GM19452 (cell line): ENCODE results near the gene LHFPL2.

Experiments
- ATAC-seq: cut with Tn5 transposase; IDR thresholded peaks from one replicate; pipeline ENCODE4 v1.9.1; 2021; ENCODE audit not compliant: unreplicated experiment

The LHFPL2 gene

DNA sequence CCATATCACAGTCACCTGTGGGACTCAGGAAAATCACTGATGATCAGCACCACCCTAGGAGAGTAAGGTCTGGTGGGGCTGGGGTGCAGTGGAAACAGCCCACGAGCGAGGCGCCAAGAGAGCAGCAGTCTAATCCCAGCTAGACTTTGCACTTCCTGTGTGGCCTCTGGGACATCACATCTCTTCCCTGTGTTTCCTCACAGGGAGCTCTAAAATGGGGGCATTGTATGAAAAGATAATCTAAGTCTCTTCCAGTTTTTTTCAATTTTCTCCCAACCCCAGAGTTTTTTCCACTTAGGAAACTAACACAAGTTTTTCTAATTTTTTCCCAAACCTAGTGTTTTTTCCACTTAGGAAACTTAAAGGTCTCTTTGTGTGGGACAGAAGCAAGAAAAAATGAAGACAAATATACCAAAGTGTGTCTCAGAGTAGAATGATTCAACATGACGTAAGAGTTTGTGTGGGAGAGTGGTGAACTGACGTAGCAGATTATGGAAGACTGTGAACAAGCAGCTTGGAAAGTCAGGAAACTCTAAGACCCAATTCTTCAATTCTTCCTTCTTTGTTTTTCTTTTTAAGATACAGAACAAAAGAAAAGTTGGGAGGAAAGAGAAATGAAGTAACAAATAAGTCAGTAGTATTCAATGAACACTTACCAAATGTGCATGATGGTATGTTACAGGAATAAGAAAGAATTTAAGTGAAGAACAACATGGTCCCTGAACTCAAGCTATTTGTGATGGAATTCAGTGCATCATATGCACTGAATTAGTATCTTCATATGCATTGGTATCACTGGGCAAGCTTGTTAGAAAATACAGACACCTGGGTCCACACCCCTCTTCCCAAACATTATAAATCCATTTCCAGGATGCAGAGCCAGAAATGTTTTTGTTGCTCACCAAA, 51.3 kb downstream of the LHFPL2 start:
- no peak for ATAC-seq

DNA sequence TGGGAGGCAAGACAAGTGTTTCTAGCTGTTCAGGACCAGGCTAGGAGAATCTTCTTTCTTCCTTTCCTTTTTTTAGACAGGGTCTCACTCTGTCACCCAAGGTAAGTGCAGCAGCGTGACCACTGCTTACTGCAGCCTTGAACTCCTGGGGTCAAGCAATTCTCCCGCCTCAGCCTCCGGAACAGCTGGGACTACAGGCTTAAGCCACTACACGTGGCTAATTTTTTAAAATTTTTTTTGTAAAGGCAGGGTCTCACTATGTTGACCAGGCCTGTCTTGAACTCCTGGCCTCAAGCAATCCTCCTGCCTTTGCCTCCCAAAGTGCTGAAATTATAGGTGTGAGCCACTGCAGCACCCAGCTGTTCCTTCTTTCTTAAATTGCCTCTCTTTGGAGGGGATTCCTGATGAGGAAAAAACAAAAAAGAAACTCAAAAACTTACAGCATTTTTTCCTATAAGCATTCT, 53.1 kb downstream of the LHFPL2 start:
- ATAC-seq, result no peak

DNA sequence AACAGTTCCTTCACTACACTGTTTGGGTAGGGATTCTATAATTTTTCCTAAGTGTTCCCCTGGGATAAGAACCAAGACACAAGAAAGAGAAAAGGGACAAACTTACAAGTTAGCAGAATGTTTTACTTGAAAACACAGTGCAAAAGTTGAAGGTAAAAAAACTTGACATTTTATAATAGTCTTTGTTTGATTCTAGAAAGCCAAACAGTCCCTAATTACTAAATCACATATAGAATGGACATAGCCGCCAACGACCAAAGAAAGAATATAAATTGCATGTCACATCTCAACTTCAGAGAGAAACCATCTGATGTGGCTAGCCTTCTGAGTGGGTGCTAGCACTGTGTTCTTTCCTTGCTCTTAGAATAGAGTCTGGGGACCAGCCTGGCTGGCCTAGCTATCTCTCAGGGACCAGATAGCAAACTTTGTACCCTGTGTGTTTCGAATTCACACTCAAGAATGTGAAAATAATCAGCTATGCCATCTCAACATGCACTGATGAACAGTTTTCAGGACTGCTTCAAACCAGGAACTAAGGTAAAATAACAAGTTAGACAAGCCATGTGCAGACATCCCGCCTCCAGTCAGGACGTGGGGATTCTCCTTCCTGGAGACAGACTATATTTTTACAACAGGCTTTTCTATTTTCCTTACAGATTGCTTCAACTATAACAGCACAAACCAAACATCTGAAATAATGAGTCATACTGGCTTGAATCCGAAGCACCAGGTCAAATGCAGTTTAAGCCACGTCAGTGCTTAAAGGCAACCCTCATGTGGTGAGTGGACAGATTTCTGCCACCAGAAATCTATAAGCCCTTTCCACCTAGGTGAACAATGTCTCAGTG, 53.7 kb downstream of the LHFPL2 start:
- ATAC-seq, result no peak

DNA sequence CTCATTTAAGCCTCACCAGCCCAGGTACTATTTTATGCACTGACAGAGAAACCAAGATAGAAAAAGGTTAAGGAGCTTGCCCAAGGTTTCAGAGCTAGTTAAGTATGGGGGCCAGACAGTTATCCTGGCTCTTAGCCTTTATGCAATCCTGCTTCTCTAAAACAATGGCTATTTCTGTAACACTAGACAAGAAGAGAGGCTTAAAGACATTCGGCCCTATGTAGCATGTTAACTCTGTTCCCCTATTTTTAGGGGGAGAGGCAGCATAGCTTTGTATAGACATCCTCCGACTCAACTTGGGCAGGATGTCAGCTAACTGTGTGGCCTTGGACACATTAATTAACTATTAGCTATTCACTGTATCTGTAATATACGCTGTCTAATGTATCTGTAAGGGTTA, 54.6 kb downstream of the LHFPL2 start:
- no peak for ATAC-seq

DNA sequence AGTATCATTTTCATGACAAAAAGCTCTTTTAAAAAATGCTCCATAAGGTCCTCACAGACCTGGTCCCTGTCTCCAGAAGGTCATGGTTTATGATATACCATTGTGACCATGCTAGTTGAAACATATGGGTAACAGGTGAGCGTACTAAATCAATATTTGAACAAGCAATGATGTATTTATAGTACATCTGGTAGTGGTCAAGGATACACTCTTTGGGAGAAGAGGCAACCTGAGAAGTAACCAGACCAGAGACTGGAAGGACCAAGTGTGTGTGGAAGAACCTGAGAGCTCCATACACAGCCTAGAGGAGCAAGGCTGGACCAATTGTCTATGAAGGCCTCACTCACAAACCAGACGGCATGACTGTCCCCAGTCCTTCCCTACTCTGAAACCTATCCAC, 55.1 kb downstream of the LHFPL2 start:
- no peak for ATAC-seq

DNA sequence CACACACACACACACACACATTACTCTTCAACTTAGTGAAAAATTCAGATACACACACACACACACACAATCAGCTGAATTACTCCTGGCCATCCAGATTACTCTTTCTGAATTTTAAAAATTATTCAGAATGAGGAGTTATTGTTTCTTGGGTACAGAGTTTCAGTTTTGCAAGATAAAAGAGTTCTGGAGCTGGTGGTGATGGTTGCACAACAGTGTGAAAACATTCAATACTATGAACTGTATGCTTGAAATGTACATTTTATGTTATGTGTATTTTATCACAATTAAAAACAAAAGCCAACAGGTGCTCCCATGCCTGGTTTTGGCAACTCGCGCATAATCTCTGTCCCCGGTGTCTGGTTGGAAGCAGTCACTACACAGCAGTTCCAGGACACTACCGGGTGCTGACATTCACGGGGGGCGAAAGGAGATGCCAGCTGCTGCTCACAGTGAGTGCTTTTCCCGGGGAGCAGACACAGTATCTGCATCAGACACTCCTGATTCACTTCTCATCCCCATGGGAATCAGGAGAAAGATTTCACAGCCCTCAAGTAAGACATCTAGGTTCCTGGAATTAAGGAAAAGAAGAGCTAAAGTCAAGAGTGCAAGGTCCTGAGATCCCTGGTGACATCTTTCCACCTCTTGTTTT, 55.7 kb downstream of the LHFPL2 start:
- no peak for ATAC-seq

DNA sequence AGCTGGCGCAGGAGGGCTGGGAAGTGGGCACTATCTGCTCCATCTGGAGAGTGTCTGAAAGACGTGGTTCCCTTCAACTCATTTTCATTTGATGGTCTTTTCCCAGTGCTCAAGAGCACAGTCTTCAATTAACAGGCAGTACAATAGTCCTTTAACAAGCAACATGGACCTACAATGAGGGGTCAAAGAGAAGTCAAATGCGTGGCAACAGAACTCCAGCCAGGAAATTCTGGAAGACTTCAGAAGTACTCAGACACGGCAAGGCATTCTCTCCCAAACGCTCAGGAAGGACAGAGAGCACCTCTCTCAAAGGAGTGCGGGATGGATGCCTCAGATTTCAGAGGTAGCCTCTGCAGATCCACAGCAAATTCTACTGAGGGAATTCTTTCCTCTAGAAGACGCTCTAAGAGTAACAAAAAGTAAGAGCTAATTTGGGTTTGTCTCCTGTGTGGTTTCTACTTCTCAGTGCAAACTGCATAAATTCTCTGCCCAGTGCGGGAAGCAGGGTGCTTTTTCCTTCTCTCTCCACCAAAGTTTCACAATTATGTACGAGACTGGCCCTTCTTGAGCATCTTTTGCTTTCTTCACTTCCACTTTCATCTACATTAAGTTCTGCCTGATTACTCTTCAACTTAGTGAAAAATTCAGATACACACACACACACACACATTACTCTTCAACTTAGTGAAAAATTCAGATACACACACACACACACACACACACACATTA, 56.4 kb downstream of the LHFPL2 start:
- no peak for ATAC-seq

DNA sequence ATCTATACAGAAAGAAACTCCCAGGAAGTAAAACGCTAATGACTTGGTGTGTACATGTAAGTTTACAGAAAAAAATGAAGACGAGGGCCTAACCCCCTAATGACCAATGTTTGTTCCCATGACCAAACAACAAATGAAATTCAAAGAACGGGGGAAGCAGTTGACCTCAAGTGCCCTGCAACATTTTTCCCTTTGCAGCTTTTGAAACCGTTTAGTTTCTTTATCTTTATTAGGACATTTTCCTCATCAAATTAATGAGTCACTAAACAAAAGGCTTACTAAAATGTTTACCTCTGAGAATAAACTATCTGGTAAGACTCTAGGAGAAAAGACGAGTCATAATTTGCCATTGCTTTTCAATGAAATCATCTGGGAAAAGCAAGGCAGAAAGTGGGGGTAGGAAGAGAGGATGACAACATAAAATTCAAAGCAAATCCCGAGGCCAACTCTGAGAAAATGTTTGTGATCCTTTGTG, 57.4 kb downstream of the LHFPL2 start:
- no peak for ATAC-seq

DNA sequence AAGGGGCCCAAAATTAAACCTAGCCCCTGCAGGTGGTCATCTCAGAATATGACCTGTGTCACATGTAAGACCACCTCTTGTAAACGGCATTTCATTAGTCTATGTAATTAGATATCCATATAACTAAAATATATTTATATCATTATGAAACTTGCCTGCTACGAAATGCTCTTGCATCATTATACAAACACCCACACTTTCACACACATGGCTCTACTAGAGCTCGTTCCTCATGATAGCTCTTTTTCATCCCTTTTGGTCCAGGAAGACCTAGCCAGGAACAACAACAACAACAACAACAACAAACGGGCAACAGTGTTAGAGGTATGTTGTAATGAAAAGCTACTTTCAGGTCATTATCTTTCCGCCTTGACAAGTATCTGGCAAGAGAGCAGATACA, 58.6 kb downstream of the LHFPL2 start:
- no peak for ATAC-seq

DNA sequence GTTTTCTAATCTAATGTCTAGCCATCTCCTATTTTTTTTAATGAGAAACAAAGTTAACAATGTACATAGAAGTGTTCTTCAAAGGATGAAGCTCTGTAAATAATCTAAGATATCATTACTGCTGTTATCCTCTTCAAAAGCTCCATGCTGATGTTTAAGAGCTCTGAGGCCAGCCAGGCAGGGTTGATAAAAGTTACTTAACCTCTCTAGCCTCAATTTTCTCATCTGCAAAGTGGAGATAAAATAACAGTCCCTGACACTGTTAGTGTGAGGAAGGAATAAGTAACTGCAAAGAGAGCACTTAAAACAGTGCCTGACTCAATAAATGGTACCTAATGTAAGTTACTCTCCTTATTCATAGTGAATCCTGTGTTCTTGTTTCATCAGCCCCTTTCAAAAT, 60.1 kb downstream of the LHFPL2 start:
- ATAC-seq, result no peak

DNA sequence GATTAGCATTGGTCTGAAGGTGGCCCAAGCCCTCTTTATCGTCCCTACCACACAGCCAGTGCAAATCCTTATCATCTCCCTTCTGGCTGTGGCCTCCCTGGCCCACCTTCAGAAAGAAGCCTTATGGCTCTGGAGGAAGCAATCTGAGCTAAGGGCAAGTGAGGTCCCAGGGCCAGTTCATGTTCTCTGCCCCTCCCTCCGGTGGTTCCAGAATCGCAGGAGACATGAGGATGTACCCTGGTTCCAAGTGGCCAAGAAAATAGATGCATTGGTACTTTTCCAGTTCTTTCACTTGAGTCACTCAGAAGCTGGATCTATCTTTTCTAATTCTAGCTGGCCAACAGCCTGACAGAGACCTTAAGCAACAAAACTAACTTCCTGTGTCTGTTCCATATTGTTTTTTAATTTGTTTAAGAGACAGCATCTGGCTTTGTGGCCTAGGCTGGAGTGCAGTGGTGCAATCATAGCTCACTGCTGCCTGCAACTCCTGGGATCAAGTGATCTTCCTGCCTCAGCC, 60.7 kb downstream of the LHFPL2 start:
- no peak for ATAC-seq

DNA sequence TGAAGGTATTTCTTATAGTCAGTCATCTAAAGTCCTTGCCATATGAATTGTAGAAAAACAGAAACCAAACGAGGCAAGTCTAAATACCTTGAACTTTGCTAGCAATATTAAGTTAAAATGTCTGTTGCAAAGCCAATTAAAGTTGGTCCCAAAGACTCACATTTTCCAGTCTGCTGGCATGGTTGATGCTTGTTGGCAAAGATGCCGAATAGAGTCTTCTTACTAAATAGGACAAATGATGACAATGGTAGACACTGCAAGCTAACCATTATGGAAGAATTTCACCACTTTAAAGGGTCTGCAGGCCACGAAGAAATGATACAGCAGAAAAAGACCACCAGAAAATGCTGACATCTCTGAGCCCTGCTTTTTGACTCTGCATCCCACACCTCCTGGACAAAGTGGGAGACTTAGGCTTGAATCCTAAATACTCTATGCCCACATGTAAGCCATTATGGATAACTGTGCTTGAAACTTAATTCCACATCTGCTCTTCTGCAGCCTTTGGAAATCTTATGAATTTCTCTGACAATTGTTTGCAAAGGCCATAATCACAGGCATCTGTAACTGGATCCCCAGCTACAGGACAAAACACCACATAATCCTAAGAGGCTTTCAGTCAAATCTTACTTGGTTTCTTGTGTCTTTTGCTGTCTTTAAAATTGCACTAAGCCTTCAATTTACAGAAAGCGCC, 61.3 kb downstream of the LHFPL2 start:
- ATAC-seq, result no peak

DNA sequence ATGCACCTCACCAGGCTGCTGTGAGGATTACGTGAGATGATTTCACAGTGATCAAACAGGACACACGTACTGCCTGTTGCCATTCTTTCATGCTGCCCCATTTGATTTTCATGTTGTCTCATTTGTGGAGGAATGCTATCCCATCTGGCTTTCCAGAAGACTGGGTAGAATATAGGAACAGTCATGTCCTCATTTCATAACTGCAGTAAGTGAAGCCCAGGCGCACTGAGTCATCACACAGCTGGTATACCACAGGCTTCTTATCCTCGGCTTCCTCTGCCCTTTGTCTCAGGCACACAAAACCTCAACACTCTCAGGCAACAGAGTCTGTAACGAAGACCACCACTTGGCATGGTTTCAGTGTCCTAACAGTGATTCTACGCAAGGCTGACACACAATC, 62.3 kb downstream of the LHFPL2 start:
- no peak for ATAC-seq

DNA sequence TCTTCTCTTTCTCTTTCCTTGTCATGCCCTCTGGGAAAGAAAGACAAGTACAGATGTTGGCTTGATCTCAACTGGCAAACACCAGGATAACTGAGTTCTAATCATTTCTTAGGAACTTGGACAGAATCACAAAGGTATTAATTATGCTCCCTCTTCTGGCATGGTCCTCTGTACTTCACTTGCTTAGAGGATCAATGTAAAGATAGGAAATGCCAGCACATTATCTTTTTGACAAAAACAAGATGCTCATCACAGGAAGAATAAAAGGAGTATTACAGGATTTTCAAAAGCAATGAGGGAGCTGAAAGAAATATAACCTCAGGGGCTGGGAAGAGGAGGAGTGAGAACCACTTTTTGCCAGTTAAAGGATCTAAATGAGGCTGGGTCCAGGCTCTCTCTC, 70.6 kb downstream of the LHFPL2 start:
- ATAC-seq, result no peak

DNA sequence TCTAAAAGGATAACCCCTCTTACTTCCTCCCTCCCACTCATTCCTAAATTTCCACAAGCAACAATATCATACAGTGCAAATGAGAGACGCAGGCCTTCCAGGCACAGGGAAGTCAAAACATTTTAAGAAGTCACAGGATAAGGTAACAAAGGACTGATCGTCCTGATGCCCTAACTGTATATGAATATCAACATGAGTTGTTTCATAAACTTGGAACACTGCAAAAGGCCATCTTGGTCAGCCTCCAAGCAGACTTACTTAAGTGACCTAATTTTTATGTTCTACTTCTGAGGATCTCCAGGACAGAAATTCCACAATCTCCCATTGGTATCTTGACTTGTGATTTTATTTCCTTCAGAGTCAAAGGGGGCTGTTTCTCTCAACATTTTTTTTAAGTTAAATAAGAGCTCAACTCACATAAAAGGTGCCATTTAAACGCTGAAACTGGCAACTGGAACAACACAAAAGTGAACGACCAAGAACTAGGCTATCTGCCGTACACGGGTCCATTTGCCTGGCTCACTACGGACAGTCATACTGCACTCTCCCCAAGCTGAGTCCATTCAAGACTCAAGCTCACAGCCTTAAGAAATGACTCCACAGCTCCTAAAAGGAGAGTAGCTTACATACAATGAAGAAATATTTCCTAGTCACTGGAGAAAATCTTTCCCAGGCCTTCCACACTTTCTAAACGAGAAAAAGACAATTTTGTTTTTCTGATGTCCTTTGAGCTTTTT, 71.3 kb downstream of the LHFPL2 start:
- ATAC-seq, result no peak

DNA sequence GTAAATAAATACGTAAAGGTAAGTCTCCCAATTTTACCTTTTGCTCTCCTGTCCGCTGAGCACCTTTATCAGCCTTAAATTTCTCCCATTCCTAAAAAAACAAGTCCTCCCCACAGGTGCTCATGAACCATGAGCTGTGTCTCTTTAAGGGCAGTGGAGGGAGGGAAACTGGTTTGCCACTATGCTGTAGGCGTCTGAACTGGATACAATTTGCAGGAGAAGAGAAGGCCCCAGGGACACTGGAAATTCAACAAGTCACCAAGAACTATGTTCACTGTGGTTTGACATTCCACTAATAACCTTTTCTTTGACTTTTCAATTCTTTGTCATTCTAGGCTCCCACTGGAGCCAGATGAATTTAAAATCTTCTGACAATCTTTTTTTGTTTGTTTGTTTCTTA, 72.2 kb downstream of the LHFPL2 start:
- ATAC-seq, result no peak

DNA sequence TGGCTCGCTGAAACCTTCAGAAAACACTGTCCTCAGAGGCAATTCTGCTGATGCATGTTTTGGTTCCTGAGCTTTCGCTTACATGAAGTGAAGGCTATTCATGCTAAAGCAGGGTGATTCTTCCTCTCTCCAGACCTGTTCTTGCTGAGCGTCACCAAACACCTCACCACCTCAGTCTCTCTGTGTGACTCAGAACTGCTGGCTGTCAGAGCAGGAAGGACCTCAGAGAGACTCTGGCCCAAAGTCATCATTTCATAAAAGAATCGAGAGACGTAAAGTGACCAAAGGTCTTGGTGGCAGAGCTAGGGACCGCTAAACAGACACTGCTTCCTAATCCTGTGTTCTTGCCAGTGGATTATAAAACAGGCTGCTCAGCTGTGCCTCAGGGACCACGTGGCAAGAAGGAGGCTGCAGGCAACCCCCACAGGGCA, 73.8 kb downstream of the LHFPL2 start:
- ATAC-seq, result no peak

DNA sequence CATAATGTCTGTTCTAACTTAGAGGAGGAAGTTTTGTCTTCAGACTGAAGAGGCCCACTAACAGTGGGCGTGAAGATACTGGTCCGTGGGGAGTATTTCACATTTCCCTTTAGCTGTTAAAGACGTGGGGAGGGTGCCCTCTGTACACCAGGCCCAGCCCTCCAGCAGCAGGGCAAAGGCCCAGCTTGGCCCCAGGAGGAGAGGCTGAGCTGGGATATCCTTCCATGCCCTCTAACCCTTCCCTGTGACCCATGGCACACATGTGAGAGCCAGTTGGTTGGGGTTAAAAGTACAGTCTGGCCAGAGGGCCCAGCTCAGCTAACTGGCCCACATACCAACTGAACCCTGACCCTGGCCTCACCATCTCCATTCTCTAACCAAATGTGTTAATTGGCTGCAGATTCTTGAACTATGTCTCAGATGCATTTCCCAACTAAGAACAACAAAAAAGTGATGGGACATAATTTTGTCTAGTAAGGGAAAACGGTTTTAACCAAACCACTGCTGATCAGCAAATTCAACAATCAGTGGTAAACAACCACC, 74.4 kb downstream of the LHFPL2 start:
- no peak for ATAC-seq

DNA sequence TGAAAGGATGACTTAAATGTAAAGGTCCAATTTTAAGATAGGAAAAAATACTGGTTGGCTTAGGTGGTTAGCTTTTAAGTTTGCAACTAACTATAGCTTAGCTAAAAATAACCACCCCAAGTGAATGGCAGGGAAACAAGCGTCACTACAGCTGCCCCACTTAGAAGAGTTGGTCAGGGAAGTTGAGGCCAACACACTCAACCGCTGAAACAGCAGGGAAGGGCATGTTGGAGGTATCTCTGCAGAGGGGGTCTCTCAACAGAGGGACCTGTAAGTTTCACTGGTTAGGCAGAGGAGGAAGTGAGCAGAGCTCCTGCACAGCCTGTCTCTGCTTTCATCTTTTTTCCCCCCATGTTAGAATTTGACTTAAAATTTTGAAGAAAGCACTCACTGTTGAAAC, 75.3 kb downstream of the LHFPL2 start:
- ATAC-seq, result no peak
